DOHH2 (cell line): ENCODE measurements around the gene GPD1.

Source experiments
- H3F3A ChIP-seq: fragments of 200-600 bp; sonication (generic), shearing (Covaris generic); 2 replicates; pipeline ENCODE4 v1.6.0; 2016; ENCODE audit warnings: antibody characterized with exemption, mild to moderate bottlenecking; ENCODE audit not compliant: control insufficient read depth, insufficient read depth
- H3K27ac ChIP-seq: fragments of 200-600 bp; sonication (generic); 2 replicates; pipeline ENCODE4 v1.5.1; 2014; ENCODE audit warnings: low read depth, mild to moderate bottlenecking, low read length, moderate library complexity
- H3K27me3 ChIP-seq: fragments of 200-600 bp; sonication (generic); 2 replicates; pipeline ENCODE4 v1.6.1; 2014; ENCODE audit warnings: mild to moderate bottlenecking, low read length, mixed read lengths; ENCODE audit not compliant: control insufficient read depth
- H3K36me3 ChIP-seq: fragments of 200-600 bp; sonication (generic); 2 replicates; pipeline ENCODE4 v1.6.1; 2014; ENCODE audit warnings: mild to moderate bottlenecking, low read length, moderate library complexity, mixed read lengths; ENCODE audit not compliant: control insufficient read depth
- H3K4me1 ChIP-seq: fragments of 200-600 bp; sonication (generic); 2 replicates; pipeline ENCODE4 v1.6.1; 2014; ENCODE audit warnings: mild to moderate bottlenecking, low read length, mixed read lengths; ENCODE audit not compliant: control insufficient read depth
- H3K4me2 ChIP-seq: fragments of 200-600 bp; sonication (generic); 2 replicates; pipeline ENCODE4 v1.6.0; 2014; ENCODE audit warnings: mild to moderate bottlenecking, low read length, moderate library complexity
- H3K4me3 ChIP-seq: fragments of 200-600 bp; sonication (generic); 2 replicates; pipeline ENCODE4 v1.5.1; 2014; ENCODE audit warnings: mild to moderate bottlenecking, low read length, mixed read lengths
- H3K79me2 ChIP-seq: fragments of 200-600 bp; sonication (generic); 2 replicates; pipeline ENCODE4 v1.6.1; 2014; ENCODE audit warnings: mild to moderate bottlenecking, low read length, mixed read lengths; ENCODE audit not compliant: control insufficient read depth
- H3K9me2 ChIP-seq: fragments of 200-600 bp; sonication (generic); replicated peaks from 2 replicates; pipeline ENCODE4 v1.6.1; 2014; ENCODE audit warnings: mild to moderate bottlenecking, low read length, mixed read lengths; ENCODE audit not compliant: control insufficient read depth
- H3K9me3 ChIP-seq: fragments of 200-600 bp; sonication (generic); 2 replicates; pipeline ENCODE4 v1.6.1; 2014; ENCODE audit warnings: antibody characterized with exemption, low read length, mixed read lengths; ENCODE audit not compliant: control insufficient read depth, insufficient read depth
- H4K20me1 ChIP-seq: fragments of 200-600 bp; sonication (generic); 2 replicates; pipeline ENCODE4 v1.6.0; 2014; ENCODE audit warnings: low read depth, mild to moderate bottlenecking, antibody characterized with exemption, low read length, moderate library complexity; ENCODE audit not compliant: control insufficient read depth, insufficient read depth
- CTCF ChIP-seq: fragments of 200-600 bp; sonication (generic); IDR thresholded peaks from one replicate; pipeline ENCODE4 v1.5.1; 2014; ENCODE audit warnings: antibody characterized with exemption, mild to moderate bottlenecking, low read depth, low read length; ENCODE audit not compliant: poor library complexity, severe bottlenecking
- EZH2phosphoT487 ChIP-seq: fragments of 200-600 bp; sonication (generic); IDR thresholded peaks from 2 replicates; pipeline ENCODE4 v1.6.1; 2017; ENCODE audit warnings: borderline replicate concordance, mild to moderate bottlenecking, antibody characterized with exemption, low read length, moderate library complexity, mixed read lengths

The GPD1 gene

GRCh38 chr12:50057000-50057841, 46.6 kb upstream of the GPD1 start, which contains the start of gene ASIC1:
Gene ASIC1 (plus strand): TSS chr12:50057596. CDS start chr12:50058767, 1,171 bp downstream.
- no peak within 1 kb of the TSS for H3K27ac ChIP-seq

GRCh38 chr12:50057896-50058670, 45.7 kb upstream of the GPD1 start:
- H3F3A ChIP-seq = no peaks in the 10 kb centered on the region
- peak overlapping the region; percentile 71; the same call in 1 of the 2 replicates for H3K4me2 ChIP-seq
- no peak for TF ChIP-seq EZH2phosphoT487
- no peak for TF ChIP-seq CTCF
- no peaks in the 10 kb centered on the region for H3K9me3 ChIP-seq
- no peaks in the 10 kb centered on the region for H3K36me3 ChIP-seq
- peaks cover 64% of the 10 kb centered on the region for H3K27me3 ChIP-seq
- H4K20me1 ChIP-seq = 0 out of 2 replicates have a peak, but pooled peaks cover 4% of the 10 kb centered on the region
- H3K79me2 ChIP-seq = no peaks in the 10 kb centered on the region
- no peak overlapping the region for H3K27ac ChIP-seq
- H3K4me3 ChIP-seq = peak overlapping the region; percentile 70
- peaks cover 36% of the 10 kb centered on the region for H3K4me1 ChIP-seq
- H3K9me2 ChIP-seq = no peaks in the 10 kb centered on the region

More at GRCh38 chr12:50057000-50057841, 46.6 kb upstream of the GPD1 start, which contains the start of gene ASIC1:
- H3K4me2 ChIP-seq = peak within 1 kb of the TSS; percentile 71
- peak within 1 kb of the TSS; percentile 70 for H3K4me3 ChIP-seq
- no peaks in the 10 kb centered on the region for H3K9me3 ChIP-seq
- TF ChIP-seq EZH2phosphoT487 = peak; percentile 78; the same call in 1 of the 2 replicates
- TF ChIP-seq CTCF = no peak
- H4K20me1 ChIP-seq = 0 out of 2 replicates have a peak, but pooled peaks cover 4% of the 10 kb centered on the region
- H3K27me3 ChIP-seq = peaks cover 68% of the 10 kb centered on the region
- no peaks in the 10 kb centered on the region for H3K79me2 ChIP-seq
- H3K9me2 ChIP-seq = no peaks in the 10 kb centered on the region
- peaks cover 36% of the 10 kb centered on the region for H3K4me1 ChIP-seq
- H3K36me3 ChIP-seq = no peaks in the 10 kb centered on the region
- H3F3A ChIP-seq = no peaks in the 10 kb centered on the region

- Histone ChIP-seq H3K4me1 (peaks cover 36% of the 10 kb centered on the region), H3K27ac (no peak overlapping the region), H3K36me3 (no peaks in the 10 kb centered on the region), H3K9me3 (no peaks in the 10 kb centered on the region), H4K20me1 (0 out of 2 replicates have a peak, but pooled peaks cover 4% of the 10 kb centered on the region), H3K79me2 (no peaks in the 10 kb centered on the region), H3K9me2 (no peaks in the 10 kb centered on the region), H3K4me2 (no peak overlapping the region), H3K4me3 (no peak overlapping the region), H3K27me3 (peaks cover 60% of the 10 kb centered on the region), H3F3A (no peaks in the 10 kb centered on the region)
- TF ChIP-seq EZH2phosphoT487 = no peak
- no peak for TF ChIP-seq CTCF
Measured at GRCh38 chr12:50058743-50059312, 45.0 kb upstream of the GPD1 start.
